HEK293 (cell line): ENCODE measurements around the gene GMDS.

Experiments used
- CTCF ChIA-PET: fragments of 350-600 bp; formaldehyde crosslinking; extraction: SDS; loops from one replicate; lab custom pipeline; 2021; ENCODE audit warnings: antibody characterized with exemption; lab: Yijun Ruan, JAX
- POLR2A ChIA-PET: fragments of 300-600 bp; formaldehyde crosslinking; extraction: SDS; loops from one replicate; lab custom pipeline; 2020; ENCODE audit warnings: antibody characterized with exemption, inconsistent platforms; lab: Yijun Ruan, JAX
- H3K27ac ChIP-seq: fragments of 200-500 bp; sonication (Bioruptor generic); 2 replicates; pipeline ENCODE4 v1.5.1; 2014; ENCODE audit warnings: low read depth, low read length, control low read depth, inconsistent platforms; ENCODE audit errors: extremely low read depth
- H3K36me3 ChIP-seq, 2 experiments: fragments of 200-500 bp in 1 of 2; sonication (Bioruptor generic) in 1 of 2; 1 replicate in 1 of 2; 2 replicates in 1 of 2; pipeline ENCODE4 v1.5.1; 2014 to 2017; ENCODE audit warnings: inconsistent platforms in 2 of 2, low read length in 2 of 2; ENCODE audit not compliant: control insufficient read depth in 2 of 2, insufficient read depth in 1 of 2
- H3K4me1 ChIP-seq: fragments of 200-500 bp; sonication (Bioruptor generic); 2 replicates; pipeline ENCODE4 v1.5.1; 2014; ENCODE audit warnings: mild to moderate bottlenecking, low read length, inconsistent platforms; ENCODE audit not compliant: control insufficient read depth, insufficient read depth
- H3K4me3 ChIP-seq: 2 replicates; pipeline ENCODE4 v1.5.1; 2011; ENCODE audit warnings: low read depth, mild to moderate bottlenecking, control low read depth, low read length, moderate library complexity
- H3K9me3 ChIP-seq: fragments of 200-500 bp; sonication (Bioruptor generic); 2 replicates; pipeline ENCODE4 v1.5.1; 2014; ENCODE audit warnings: low read depth, low read length, inconsistent platforms; ENCODE audit not compliant: control insufficient read depth, insufficient read depth
- ATF2 ChIP-seq: fragments of 450-650 bp; formaldehyde crosslinking; IDR thresholded peaks from 2 replicates; pipeline ENCODE4 v1.5.1; 2016; ENCODE audit warnings: missing biosample characterization, missing genetic modification characterization, low read depth
- KLF9 ChIP-seq: fragments of 450-650 bp; formaldehyde crosslinking; IDR thresholded peaks from 2 replicates; pipeline ENCODE4 v1.5.1; 2016; ENCODE audit warnings: missing biosample characterization, missing genetic modification characterization, low read depth
- SP2 ChIP-seq: fragments of 450-650 bp; formaldehyde crosslinking; IDR thresholded peaks from 2 replicates; pipeline ENCODE4 v1.5.1; 2016; ENCODE audit warnings: missing biosample characterization, missing genetic modification characterization
- TRIM28 ChIP-seq: IDR thresholded peaks from 2 replicates; pipeline ENCODE4 v1.6.1; 2011; ENCODE audit warnings: low read length, control low read depth, borderline replicate concordance
- ZBTB21 ChIP-seq: fragments of 450-650 bp; formaldehyde crosslinking; IDR thresholded peaks from 2 replicates; pipeline ENCODE4 v1.5.1; 2017; ENCODE audit warnings: missing biosample characterization, missing genetic modification characterization
- ZBTB44 ChIP-seq: fragments of 450-650 bp; IDR thresholded peaks from 2 replicates; pipeline ENCODE4 v1.5.1; 2018; ENCODE audit warnings: missing biosample characterization, mild to moderate bottlenecking, missing genetic modification characterization
- ZFP37 ChIP-seq: fragments of 450-650 bp; formaldehyde crosslinking; IDR thresholded peaks from 2 replicates; pipeline ENCODE4 v1.5.1; 2016; ENCODE audit warnings: missing biosample characterization, missing genetic modification characterization
- ZNF223 ChIP-seq: fragments of 450-650 bp; formaldehyde crosslinking; IDR thresholded peaks from 2 replicates; pipeline ENCODE4 v1.5.1; 2016; ENCODE audit warnings: missing biosample characterization, missing genetic modification characterization
- ZNF423 ChIP-seq: fragments of 450-650 bp; formaldehyde crosslinking; IDR thresholded peaks from 2 replicates; pipeline ENCODE4 v1.5.1; 2016; ENCODE audit warnings: missing biosample characterization, missing genetic modification characterization
- ZNF544 ChIP-seq: fragments of 450-650 bp; formaldehyde crosslinking; IDR thresholded peaks from 2 replicates; pipeline ENCODE4 v1.5.0; 2017; ENCODE audit warnings: missing biosample characterization, missing genetic modification characterization
- ZNF610 ChIP-seq: fragments of 450-650 bp; formaldehyde crosslinking; IDR thresholded peaks from 2 replicates; pipeline ENCODE4 v1.5.1; 2016; ENCODE audit warnings: missing biosample characterization, missing genetic modification characterization, borderline replicate concordance
- ZNF791 ChIP-seq: fragments of 450-650 bp; formaldehyde crosslinking; IDR thresholded peaks from 2 replicates; pipeline ENCODE4 v1.5.1; 2016; ENCODE audit warnings: missing biosample characterization, missing genetic modification characterization
- ZNF843 ChIP-seq: fragments of 450-650 bp; formaldehyde crosslinking; IDR thresholded peaks from 2 replicates; pipeline ENCODE4 v1.5.1; 2016; ENCODE audit warnings: missing biosample characterization, missing genetic modification characterization
- ZSCAN23 ChIP-seq: fragments of 450-650 bp; formaldehyde crosslinking; IDR thresholded peaks from 2 replicates; pipeline ENCODE4 v1.5.1; 2016; ENCODE audit warnings: missing biosample characterization, missing genetic modification characterization
- TF ChIP-seq, protein P1 (sequence below): fragments of 450-650 bp; formaldehyde crosslinking; IDR thresholded peaks from 2 replicates; pipeline ENCODE4 v1.5.1; 2016; ENCODE audit warnings: missing biosample characterization, missing genetic modification characterization
- TF ChIP-seq, protein P2 (sequence below): fragments of 450-650 bp; formaldehyde crosslinking; IDR thresholded peaks from 2 replicates; pipeline ENCODE4 v1.5.1; 2016; ENCODE audit warnings: missing biosample characterization, missing genetic modification characterization
- TF ChIP-seq, protein P3 (sequence below): fragments of 450-650 bp; formaldehyde crosslinking; IDR thresholded peaks from 2 replicates; pipeline ENCODE4 v1.5.1; 2016; ENCODE audit warnings: missing biosample characterization, missing genetic modification characterization
- TF ChIP-seq, protein P4 (sequence below): fragments of 450-650 bp; formaldehyde crosslinking; IDR thresholded peaks from 2 replicates; pipeline ENCODE4 v1.5.1; 2017; ENCODE audit warnings: missing biosample characterization, missing genetic modification characterization

Gene GMDS

GRCh38 chr6:1962201-1962600 is 283.2 kb downstream of the GMDS start:
- H3K4me1 ChIP-seq, result peaks cover 13% of the 10 kb centered on the region
- CTCF ChIA-PET, result no interaction called here
- H3K27ac ChIP-seq, result no peak overlapping the region
- no peaks in the 10 kb centered on the region; a peak in 1 of 3 replicates for H3K36me3 ChIP-seq
- no peaks in the 10 kb centered on the region for H3K9me3 ChIP-seq
- POLR2A ChIA-PET, result no interaction called here
- H3K4me3 ChIP-seq, result no peak overlapping the region
- TF ChIP-seq ZBTB21 (tag by site-specific recombination), result no peak
- TF ChIP-seq, protein P1, sequence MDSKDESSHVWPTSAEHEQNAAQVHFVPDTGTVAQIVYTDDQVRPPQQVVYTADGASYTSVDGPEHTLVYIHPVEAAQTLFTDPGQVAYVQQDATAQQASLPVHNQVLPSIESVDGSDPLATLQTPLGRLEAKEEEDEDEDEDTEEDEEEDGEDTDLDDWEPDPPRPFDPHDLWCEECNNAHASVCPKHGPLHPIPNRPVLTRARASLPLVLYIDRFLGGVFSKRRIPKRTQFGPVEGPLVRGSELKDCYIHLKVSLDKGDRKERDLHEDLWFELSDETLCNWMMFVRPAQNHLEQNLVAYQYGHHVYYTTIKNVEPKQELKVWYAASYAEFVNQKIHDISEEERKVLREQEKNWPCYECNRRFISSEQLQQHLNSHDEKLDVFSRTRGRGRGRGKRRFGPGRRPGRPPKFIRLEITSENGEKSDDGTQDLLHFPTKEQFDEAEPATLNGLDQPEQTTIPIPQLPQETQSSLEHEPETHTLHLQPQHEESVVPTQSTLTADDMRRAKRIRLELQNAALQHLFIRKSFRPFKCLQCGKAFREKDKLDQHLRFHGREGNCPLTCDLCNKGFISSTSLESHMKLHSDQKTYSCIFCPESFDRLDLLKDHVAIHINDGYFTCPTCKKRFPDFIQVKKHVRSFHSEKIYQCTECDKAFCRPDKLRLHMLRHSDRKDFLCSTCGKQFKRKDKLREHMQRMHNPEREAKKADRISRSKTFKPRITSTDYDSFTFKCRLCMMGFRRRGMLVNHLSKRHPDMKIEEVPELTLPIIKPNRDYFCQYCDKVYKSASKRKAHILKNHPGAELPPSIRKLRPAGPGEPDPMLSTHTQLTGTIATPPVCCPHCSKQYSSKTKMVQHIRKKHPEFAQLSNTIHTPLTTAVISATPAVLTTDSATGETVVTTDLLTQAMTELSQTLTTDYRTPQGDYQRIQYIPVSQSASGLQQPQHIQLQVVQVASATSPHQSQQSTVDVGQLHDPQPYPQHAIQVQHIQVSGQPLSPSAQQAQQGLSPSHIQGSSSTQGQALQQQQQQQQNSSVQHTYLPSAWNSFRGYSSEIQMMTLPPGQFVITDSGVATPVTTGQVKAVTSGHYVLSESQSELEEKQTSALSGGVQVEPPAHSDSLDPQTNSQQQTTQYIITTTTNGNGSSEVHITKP (tag by site-specific recombination), result no peak
- no peak for TF ChIP-seq ZBTB44
- TF ChIP-seq, protein P2, sequence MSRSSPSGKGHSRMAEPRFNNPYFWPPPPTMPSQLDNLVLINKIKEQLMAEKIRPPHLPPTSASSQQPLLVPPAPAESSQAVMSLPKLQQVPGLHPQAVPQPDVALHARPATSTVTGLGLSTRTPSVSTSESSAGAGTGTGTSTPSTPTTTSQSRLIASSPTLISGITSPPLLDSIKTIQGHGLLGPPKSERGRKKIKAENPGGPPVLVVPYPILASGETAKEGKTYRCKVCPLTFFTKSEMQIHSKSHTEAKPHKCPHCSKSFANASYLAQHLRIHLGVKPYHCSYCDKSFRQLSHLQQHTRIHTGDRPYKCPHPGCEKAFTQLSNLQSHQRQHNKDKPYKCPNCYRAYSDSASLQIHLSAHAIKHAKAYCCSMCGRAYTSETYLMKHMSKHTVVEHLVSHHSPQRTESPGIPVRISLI, result no peak
- TF ChIP-seq ATF2 (tag by site-specific recombination), result no peak
- no peak for TF ChIP-seq ZNF791 (tag by site-specific recombination)
- TF ChIP-seq, protein P3, sequence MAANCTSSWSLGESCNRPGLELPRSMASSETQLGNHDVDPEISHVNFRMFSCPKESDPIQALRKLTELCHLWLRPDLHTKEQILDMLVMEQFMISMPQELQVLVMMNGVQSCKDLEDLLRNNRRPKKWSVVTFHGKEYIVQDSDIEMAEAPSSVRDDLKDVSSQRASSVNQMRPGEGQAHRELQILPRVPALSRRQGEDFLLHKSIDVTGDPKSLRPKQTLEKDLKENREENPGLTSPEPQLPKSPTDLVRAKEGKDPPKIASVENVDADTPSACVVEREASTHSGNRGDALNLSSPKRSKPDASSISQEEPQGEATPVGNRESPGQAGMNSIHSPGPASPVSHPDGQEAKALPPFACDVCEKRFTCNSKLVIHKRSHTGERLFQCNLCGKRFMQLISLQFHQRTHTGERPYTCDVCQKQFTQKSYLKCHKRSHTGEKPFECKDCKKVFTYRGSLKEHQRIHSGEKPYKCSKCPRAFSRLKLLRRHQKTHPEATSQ, result no peak
- TF ChIP-seq ZFP37, result no peak
- TF ChIP-seq ZNF843 (tag by site-specific recombination), result no peak
- no peak for TF ChIP-seq KLF9 (tag by site-specific recombination)
- no peak for TF ChIP-seq ZNF544 (tag by site-specific recombination)
- TF ChIP-seq ZSCAN23, result no peak
- TF ChIP-seq TRIM28, result no peak
- TF ChIP-seq, protein P4, sequence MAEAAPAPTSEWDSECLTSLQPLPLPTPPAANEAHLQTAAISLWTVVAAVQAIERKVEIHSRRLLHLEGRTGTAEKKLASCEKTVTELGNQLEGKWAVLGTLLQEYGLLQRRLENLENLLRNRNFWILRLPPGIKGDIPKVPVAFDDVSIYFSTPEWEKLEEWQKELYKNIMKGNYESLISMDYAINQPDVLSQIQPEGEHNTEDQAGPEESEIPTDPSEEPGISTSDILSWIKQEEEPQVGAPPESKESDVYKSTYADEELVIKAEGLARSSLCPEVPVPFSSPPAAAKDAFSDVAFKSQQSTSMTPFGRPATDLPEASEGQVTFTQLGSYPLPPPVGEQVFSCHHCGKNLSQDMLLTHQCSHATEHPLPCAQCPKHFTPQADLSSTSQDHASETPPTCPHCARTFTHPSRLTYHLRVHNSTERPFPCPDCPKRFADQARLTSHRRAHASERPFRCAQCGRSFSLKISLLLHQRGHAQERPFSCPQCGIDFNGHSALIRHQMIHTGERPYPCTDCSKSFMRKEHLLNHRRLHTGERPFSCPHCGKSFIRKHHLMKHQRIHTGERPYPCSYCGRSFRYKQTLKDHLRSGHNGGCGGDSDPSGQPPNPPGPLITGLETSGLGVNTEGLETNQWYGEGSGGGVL (tag by site-specific recombination), result no peak
- no peak for TF ChIP-seq ZNF610
- no peak for TF ChIP-seq SP2 (tag by site-specific recombination)
- TF ChIP-seq ZNF223, result no peak
- no peak for TF ChIP-seq ZNF423 (tag by site-specific recombination)
